CD4-positive, alpha-beta memory T cell (primary cell): ENCODE measurements around the gene CERS6. TPM values are rescaled to one million over a fixed set of nuclear protein-coding genes. Genes with fewer than 3 reads are reported as not detected.

Source experiments
- CTCF ChIA-PET: fragments of 350-600 bp; sonication (Branson Sonifier 250); formaldehyde crosslinking; loops from one replicate; lab custom pipeline; 2021; ENCODE audit warnings: inconsistent platforms; ENCODE audit not compliant: partially characterized antibody; lab: Charles Lee
- POLR2A ChIA-PET: fragments of 350-600 bp; sonication (Branson Sonifier 250); formaldehyde crosslinking; loops from one replicate; lab custom pipeline; 2021; ENCODE audit not compliant: partially characterized antibody; lab: Charles Lee
- DNase-seq, 5 donors: peaks; one replicate each; pipeline versions ENCODE4 v3.0.0 to v3.0.0-alpha.2; 2020 to 2022; ENCODE audit warnings: mixed read lengths in 1 of 5
- H3K27ac ChIP-seq: one replicate; pipeline ENCODE4 v1.7.0; 2013; ENCODE audit warnings: low read depth, low read length
- H3K27me3 ChIP-seq: 2 replicates; pipeline ENCODE4 v1.7.0; 2013; ENCODE audit warnings: mild to moderate bottlenecking, low read length, moderate library complexity; ENCODE audit not compliant: insufficient read depth
- H3K36me3 ChIP-seq: 2 replicates; pipeline ENCODE4 v1.7.0; 2013; ENCODE audit warnings: mild to moderate bottlenecking, low read length, moderate library complexity; ENCODE audit not compliant: insufficient read depth
- H3K4me1 ChIP-seq: 2 replicates; pipeline ENCODE4 v1.7.0; 2013; ENCODE audit warnings: mild to moderate bottlenecking, low read length, moderate library complexity; ENCODE audit not compliant: insufficient read depth
- H3K4me3 ChIP-seq, 2 donors: one replicate each; pipeline ENCODE4 v1.7.0; 2013; ENCODE audit warnings: low read length in 2 of 2, mild to moderate bottlenecking in 1 of 2
- H3K9me3 ChIP-seq, 2 donors: one replicate each; pipeline ENCODE4 v1.7.0; 2013; ENCODE audit warnings: low read length in 2 of 2, control low read depth in 1 of 2; ENCODE audit not compliant: control insufficient read depth in 1 of 2
- H3K27ac Mint-ChIP-seq, 7 donors: one replicate each; pipeline ENCODE4 v1.8.0; 2020 to 2021; ENCODE audit warnings: mixed read lengths in 7 of 7, mild to moderate bottlenecking in 6 of 7, inconsistent platforms in 3 of 7, moderate library complexity in 3 of 7
- H3K27me3 Mint-ChIP-seq, 2 donors: one replicate each; pipeline ENCODE4 v1.8.0; 2020 to 2021; ENCODE audit warnings: mixed read lengths in 2 of 2
- H3K36me3 Mint-ChIP-seq, 2 donors: one replicate each; pipeline ENCODE4 v1.8.0; 2020 to 2021; ENCODE audit warnings: mixed read lengths in 2 of 2, inconsistent platforms in 1 of 2, mild to moderate bottlenecking in 1 of 2
- H3K4me1 Mint-ChIP-seq, 4 donors: one replicate each; pipeline ENCODE4 v1.8.0; 2020 to 2021; ENCODE audit warnings: mixed read lengths in 4 of 4, mild to moderate bottlenecking in 1 of 4
- H3K4me3 Mint-ChIP-seq, 8 donors: one replicate each; pipeline ENCODE4 v1.8.0; 2020 to 2021; ENCODE audit warnings: mixed read lengths in 8 of 8, mild to moderate bottlenecking in 7 of 8, moderate library complexity in 6 of 8, inconsistent platforms in 3 of 8
- H3K9me3 Mint-ChIP-seq, 8 donors: one replicate each; pipeline ENCODE4 v1.8.0; 2020 to 2021; ENCODE audit warnings: mixed read lengths in 8 of 8, mild to moderate bottlenecking in 5 of 8, inconsistent platforms in 3 of 8, moderate library complexity in 1 of 8
- intact Hi-C: fragments of 100-400 bp; cut with micrococcal nuclease; formaldehyde crosslinking; loops from one replicate; pipeline ENCODE4 v1.15.1; 2023
- polyA plus RNA-seq, 2 donors: library from polyadenylated mRNA; unstranded; fragments of 300-500 nt; fragmentation: Illumina TruSeq; gene quantifications; one replicate each; pipeline ENCODE4 v1.2.3, GENCODE V29; 2021
- total RNA-seq, 2 experiments: library from RNA; stranded (reverse); gene quantifications; one replicate each; pipeline ENCODE4 v1.2.3, GENCODE V29; 2021

Gene CERS6
- total and polyA plus RNA-seq, 4 experiments from 2014 or later: 5.1 to 11.3 (median 7.6) TPM

DNA sequence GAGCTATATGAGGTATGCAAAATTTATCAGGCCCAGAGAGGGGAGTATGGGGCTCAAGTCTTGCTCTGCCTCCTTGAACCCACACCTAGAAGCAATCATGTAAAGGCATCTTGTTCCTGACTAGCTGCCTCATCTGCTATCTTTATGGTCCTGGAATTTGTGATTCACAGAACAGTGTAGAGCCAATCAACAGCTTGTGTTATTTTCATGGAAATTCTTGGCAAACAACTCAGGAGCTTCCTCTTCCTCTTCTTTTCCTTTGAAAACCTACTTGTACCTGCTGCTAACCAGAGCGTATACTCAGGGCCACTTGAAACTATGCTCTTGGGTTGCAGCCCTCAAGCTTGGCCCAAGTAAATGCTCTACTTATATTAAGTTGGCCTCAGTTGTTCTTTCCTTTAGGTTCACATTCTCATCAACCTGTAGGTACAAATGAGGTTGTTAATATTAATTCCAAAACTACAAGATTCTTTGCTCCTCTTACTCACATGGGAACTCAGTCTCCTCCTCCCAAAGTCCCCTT lies 342.9 kb downstream of the CERS6 start:
- no peak overlapping the region for H3K4me3 ChIP-seq
- ChIA-PET POLR2A (no interaction called here), CTCF (interaction anchor here (1.4 kb wide), 1 partner anchor 10 kb away, joined by 3 read pairs; no protein-coding TSS in a partner anchor)
- Mint-ChIP-seq H3K27ac (no peak overlapping the region), H3K27me3 (peaks cover 2 to 10% of the 10 kb centered on the region in 2 donors), H3K9me3 (no peaks in the 10 kb centered on the region), H3K4me1 (no peaks in the 10 kb centered on the region), H3K36me3 (no peaks in the 10 kb centered on the region), H3K4me3 (no peak overlapping the region)
- H3K27ac ChIP-seq: no peak overlapping the region
- no peak for DNase-seq
- no peaks in the 10 kb centered on the region for H3K9me3 ChIP-seq
- intact Hi-C loops: no loop called here
- no peaks in the 10 kb centered on the region for H3K27me3 ChIP-seq
- no peaks in the 10 kb centered on the region for H3K4me1 ChIP-seq
- H3K36me3 ChIP-seq: no peaks in the 10 kb centered on the region

DNA sequence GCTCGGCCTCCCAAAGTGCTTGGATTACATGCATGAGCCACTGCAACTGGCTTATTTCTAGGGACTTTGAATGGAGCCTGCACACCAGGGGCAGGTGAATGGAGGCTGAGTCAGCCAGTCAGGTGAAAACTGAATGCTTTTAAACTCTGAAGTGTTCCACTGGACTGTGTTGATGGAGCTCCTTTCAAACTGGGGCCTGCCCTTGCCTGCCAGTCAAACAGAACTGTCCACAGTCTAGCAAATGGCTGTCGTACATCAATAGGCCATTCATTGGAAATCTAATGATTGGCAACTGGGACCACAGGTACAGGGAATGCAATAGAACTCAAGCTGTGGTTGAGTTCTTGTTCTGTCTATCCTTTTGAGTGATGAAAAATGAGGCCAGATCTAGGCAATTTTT lies 345.4 kb downstream of the CERS6 start:
- POLR2A ChIA-PET: no interaction called here
- Histone ChIP-seq H3K4me1 (no peaks in the 10 kb centered on the region), H3K27ac (no peak overlapping the region), H3K36me3 (no peaks in the 10 kb centered on the region), H3K4me3 (no peak overlapping the region), H3K27me3 (no peaks in the 10 kb centered on the region), H3K9me3 (no peaks in the 10 kb centered on the region)
- no peaks in the 10 kb centered on the region for H3K4me1 Mint-ChIP-seq
- DNase-seq: no peak
- no peaks in the 10 kb centered on the region for H3K36me3 Mint-ChIP-seq
- CTCF ChIA-PET: no interaction called here
- H3K9me3 Mint-ChIP-seq: no peaks in the 10 kb centered on the region
- intact Hi-C loops: no loop called here
- no peak overlapping the region for H3K27ac Mint-ChIP-seq
- H3K4me3 Mint-ChIP-seq: no peak overlapping the region
- peaks cover 2 to 10% of the 10 kb centered on the region in 2 donors for H3K27me3 Mint-ChIP-seq

DNA sequence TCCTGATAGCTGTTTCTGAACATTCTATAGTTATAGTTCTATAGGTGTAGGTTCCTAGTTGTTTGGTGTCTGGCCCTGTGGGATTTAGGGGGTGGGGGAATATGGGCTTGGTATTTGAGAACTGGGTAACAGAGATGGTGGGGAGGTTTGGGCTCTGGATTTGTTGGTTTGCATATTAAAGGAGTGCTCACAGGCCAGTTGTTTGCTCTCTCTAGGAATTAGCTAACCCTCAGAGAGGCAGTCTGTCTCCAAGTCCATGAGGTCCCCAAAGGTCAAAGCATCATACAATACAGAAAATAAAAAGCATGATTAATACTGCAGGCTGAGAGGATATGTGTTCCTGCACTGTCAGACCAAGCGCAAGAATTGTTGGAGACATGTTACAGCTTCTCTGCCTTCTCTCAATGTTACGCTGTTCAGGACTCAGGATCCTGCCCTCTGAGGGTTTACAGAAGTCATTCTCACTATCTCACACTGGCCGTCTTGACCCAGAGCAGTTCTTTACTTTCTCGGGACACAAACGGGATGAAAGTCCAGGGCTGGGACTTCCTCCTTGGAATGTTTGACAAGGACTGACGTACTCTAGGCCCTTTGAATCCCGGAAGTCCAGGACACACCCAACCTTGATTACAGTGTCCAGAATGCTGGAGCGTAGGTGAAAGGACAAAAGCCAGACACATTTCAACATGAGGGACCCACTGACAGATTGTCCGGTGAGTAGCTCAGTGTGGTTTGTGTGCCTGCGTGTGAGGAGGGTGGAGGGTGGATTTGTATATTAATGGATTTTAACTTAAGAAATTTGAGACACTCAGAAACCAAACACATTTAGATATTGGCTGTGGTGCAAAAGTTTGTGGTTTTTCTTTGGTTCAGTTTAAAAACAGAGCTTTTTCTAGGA lies 346.1 kb downstream of the CERS6 start, which contains the start of gene NOSTRIN:
TSS of gene NOSTRIN (plus strand) at position 677 of the 898 bp plus-strand sequence. CDS start at position 687, 10 bp downstream.
- Histone ChIP-seq H3K9me3 (no peaks in the 10 kb centered on the region), H3K4me1 (no peaks in the 10 kb centered on the region), H3K36me3 (no peaks in the 10 kb centered on the region), H3K27ac (no peak within 1 kb of the TSS), H3K4me3 (no peak within 1 kb of the TSS), H3K27me3 (no peaks in the 10 kb centered on the region)
- Mint-ChIP-seq H3K36me3 (no peaks in the 10 kb centered on the region), H3K4me3 (no peak within 1 kb of the TSS), H3K27me3 (peaks cover 2 to 10% of the 10 kb centered on the region in 2 donors), H3K9me3 (no peaks in the 10 kb centered on the region), H3K4me1 (no peaks in the 10 kb centered on the region), H3K27ac (no peak within 1 kb of the TSS)
- CTCF ChIA-PET: no interaction called here
- DNase-seq: no peak
- intact Hi-C loops: no loop called here
- POLR2A ChIA-PET: no interaction called here

DNA sequence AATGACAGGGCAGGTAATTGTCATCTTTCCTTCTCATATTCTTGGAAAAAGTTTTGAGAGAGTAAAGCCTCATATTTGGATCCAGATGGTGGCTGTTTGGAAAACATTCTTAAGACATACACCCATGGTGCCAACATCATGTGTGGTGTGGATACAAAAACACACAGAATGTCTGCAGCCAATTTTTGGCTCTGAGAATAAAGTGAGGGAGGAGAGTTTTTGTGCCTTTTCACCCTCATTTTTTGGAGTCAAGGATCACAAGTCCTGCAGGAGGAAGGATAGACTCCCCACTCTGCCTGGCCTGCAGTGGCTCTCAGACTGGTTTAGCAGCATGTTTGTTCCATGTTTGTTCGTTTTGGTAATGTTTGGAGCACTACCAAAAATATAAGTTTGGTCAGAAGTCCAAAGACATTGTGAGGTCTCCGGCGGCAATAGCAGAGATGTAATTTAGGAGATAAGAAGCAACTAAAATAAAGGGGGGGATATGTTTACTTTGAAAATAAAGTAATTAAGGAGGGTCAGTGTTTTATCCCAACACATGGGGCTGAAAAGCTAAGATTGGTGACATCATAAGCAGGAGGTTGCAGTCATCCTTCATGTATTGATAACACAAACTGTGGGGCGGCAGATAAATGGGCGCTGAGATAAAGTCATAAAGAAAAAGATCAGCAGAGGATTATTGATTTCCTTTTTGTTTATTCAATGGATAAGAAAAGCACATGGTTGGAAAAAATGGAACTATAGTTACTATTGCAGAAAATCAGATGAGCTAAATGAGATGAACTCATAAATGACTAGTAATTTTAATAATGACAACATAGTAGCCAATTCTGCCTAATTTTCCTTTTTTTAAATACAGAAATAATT lies 347.0 kb downstream of the CERS6 start:
- Mint-ChIP-seq H3K27me3 (peaks cover 2 to 10% of the 10 kb centered on the region in 2 donors), H3K9me3 (no peaks in the 10 kb centered on the region), H3K4me3 (no peak overlapping the region), H3K4me1 (no peaks in the 10 kb centered on the region), H3K27ac (no peak overlapping the region), H3K36me3 (no peaks in the 10 kb centered on the region)
- intact Hi-C loops: no loop called here
- H3K27ac ChIP-seq: no peak overlapping the region
- no peaks in the 10 kb centered on the region for H3K4me1 ChIP-seq
- CTCF ChIA-PET: no interaction called here
- no peaks in the 10 kb centered on the region for H3K9me3 ChIP-seq
- no peaks in the 10 kb centered on the region for H3K27me3 ChIP-seq
- POLR2A ChIA-PET: interaction anchor here (1.4 kb wide), 1 partner anchor 39 kb away, joined by 3 read pairs; no protein-coding TSS in a partner anchor
- no peak overlapping the region for H3K4me3 ChIP-seq
- DNase-seq: no peak
- H3K36me3 ChIP-seq: no peaks in the 10 kb centered on the region

DNA sequence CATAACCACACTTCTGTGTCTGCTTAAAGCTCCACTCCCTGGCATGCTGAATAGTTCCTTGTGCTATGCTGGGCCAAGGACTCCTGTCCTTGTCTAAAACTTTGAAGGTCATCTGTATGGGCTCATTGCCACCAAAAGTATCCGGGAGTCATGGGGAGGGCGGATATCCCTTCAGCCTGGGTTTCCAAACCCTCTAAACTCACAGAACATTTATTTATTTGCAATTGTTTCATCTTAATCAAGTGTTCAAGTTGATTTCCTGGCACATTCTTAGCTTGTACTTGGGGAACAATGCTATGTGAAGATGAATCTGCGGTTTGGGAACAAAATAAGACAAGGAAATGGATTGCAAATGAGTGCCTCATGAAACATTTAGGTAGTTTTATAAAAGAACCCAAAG lies 348.1 kb downstream of the CERS6 start:
- Mint-ChIP-seq H3K4me3 (no peak overlapping the region), H3K27ac (no peak overlapping the region), H3K9me3 (no peaks in the 10 kb centered on the region), H3K27me3 (peaks cover 0 to 9% of the 10 kb centered on the region in 2 donors), H3K36me3 (no peaks in the 10 kb centered on the region), H3K4me1 (no peaks in the 10 kb centered on the region)
- no peaks in the 10 kb centered on the region for H3K27me3 ChIP-seq
- intact Hi-C loops: no loop called here
- CTCF ChIA-PET: interaction anchor here (1.7 kb wide), 1 partner anchor 9 kb away, joined by 4 read pairs; no protein-coding TSS in a partner anchor
- POLR2A ChIA-PET: interaction anchor here (1.4 kb wide), 1 partner anchor 38 kb away, joined by 3 read pairs; no protein-coding TSS in a partner anchor
- no peak overlapping the region for H3K4me3 ChIP-seq
- H3K27ac ChIP-seq: no peak overlapping the region
- no peaks in the 10 kb centered on the region for H3K9me3 ChIP-seq
- no peaks in the 10 kb centered on the region for H3K4me1 ChIP-seq
- DNase-seq: no peak
- no peaks in the 10 kb centered on the region for H3K36me3 ChIP-seq

DNA sequence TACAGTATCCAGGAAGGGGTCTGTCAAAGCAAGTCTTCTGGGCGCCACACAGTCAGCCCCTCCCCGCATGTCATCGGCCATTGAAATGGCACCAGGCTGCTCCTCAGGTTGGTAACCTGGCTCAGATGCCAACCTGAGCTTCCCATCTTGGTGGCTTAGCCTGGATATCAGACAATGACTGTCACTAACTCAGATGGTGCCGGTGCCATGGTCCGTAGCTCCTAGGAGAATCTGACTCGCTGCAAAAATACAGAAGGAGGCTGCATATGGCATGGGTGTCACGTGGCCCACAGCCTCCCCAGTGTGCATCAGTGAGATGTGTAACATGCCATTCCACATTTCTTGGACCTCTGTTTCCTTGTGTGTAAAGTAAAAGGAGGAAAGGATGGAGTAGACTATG lies 349.5 kb downstream of the CERS6 start:
- intact Hi-C loops: no loop called here
- no peak overlapping the region for H3K27ac Mint-ChIP-seq
- ChIA-PET POLR2A (no interaction called here), CTCF (interaction anchor here (1.7 kb wide), 1 partner anchor 10 kb away, joined by 4 read pairs; no protein-coding TSS in a partner anchor)
- Histone ChIP-seq H3K4me3 (no peak overlapping the region), H3K27ac (no peak overlapping the region), H3K27me3 (no peaks in the 10 kb centered on the region), H3K36me3 (no peaks in the 10 kb centered on the region), H3K9me3 (no peaks in the 10 kb centered on the region), H3K4me1 (no peaks in the 10 kb centered on the region)
- H3K4me3 Mint-ChIP-seq: no peak overlapping the region
- no peaks in the 10 kb centered on the region for H3K27me3 Mint-ChIP-seq
- H3K9me3 Mint-ChIP-seq: no peaks in the 10 kb centered on the region
- DNase-seq: no peak
- no peaks in the 10 kb centered on the region for H3K36me3 Mint-ChIP-seq
- H3K4me1 Mint-ChIP-seq: no peaks in the 10 kb centered on the region

DNA sequence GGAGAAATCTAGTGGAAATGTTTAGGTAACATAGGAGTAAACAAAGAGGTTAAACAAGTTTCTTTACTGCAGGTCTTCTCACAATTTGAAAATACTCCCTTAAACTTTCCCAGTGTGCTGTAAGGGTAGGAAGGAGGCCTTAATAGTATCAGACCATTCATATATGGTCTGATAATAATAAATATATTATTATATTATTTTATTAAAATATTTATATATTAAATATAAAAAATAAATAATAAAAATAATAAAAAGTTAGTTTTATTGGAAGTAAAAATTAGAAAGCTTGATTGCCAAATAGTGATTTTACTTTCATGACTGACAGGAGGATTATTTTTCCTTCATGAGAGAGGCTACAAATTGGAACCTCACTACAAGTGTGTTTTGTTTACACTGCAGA lies 353.5 kb downstream of the CERS6 start:
- H3K4me3 ChIP-seq: no peak overlapping the region
- no peaks in the 10 kb centered on the region for H3K9me3 ChIP-seq
- no peaks in the 10 kb centered on the region for H3K36me3 Mint-ChIP-seq
- H3K36me3 ChIP-seq: no peaks in the 10 kb centered on the region
- ChIA-PET CTCF (no interaction called here), POLR2A (no interaction called here)
- H3K27ac Mint-ChIP-seq: no peak overlapping the region
- no peak for DNase-seq
- H3K27me3 Mint-ChIP-seq: no peaks in the 10 kb centered on the region
- no peaks in the 10 kb centered on the region for H3K4me1 ChIP-seq
- H3K4me1 Mint-ChIP-seq: no peaks in the 10 kb centered on the region
- intact Hi-C loops: no loop called here
- no peak overlapping the region for H3K27ac ChIP-seq
- no peak overlapping the region for H3K4me3 Mint-ChIP-seq
- H3K9me3 Mint-ChIP-seq: no peaks in the 10 kb centered on the region
- H3K27me3 ChIP-seq: no peaks in the 10 kb centered on the region
